ENCODE measurements around the gene TAS2R60. TPM values are rescaled to one million over a fixed set of nuclear protein-coding genes. Genes with fewer than 3 reads are reported as not detected.

The TAS2R60 gene
- total RNA-seq (2021) = not detected in 2 replicates
- long read RNA-seq = 0 reads

GRCh38 chr7:143443153-143443552 lies at the start of gene TAS2R60:
Gene TAS2R60, plus strand, starts transcription at chr7:143443453. Its CDS starts 0 bp downstream, at chr7:143443453.
- H3K23ac ChIP-seq (ENCODE audit: insufficient read length, low read depth, low read length) = no peak within 1 kb of the TSS
- no peak for TF ChIP-seq CTCF (conservative IDR thresholded peaks at IDR 0.05)
- H3K4me2 ChIP-seq (ENCODE audit: insufficient read depth, insufficient read length, low read length) = no peak within 1 kb of the TSS
- H3K9ac ChIP-seq (ENCODE audit: extremely low read depth, insufficient read length, low read length) = no peak within 1 kb of the TSS
- H3K23me2 ChIP-seq (ENCODE audit: insufficient read length, low read depth, low read length, poor library complexity, severe bottlenecking) = no peaks in the 10 kb centered on the region
- no peak within 1 kb of the TSS for H3T11ph ChIP-seq (ENCODE audit: low read length)
- no peak within 1 kb of the TSS for H3K56ac ChIP-seq (ENCODE audit: insufficient read length, low read depth, low read length)
- H3K4me3 Mint-ChIP-seq = no peak within 1 kb of the TSS
- H4K8ac ChIP-seq (replicated peaks; ENCODE audit: insufficient read length, low read depth, low read length) = no peak within 1 kb of the TSS
- no peak within 1 kb of the TSS for H2BK12ac ChIP-seq (ENCODE audit: insufficient read length, low read depth, low read length)
- H3K27ac ChIP-seq (ENCODE audit: insufficient read length, low read depth, low read length) = no peak within 1 kb of the TSS
- no peak within 1 kb of the TSS for H3K14ac ChIP-seq (ENCODE audit: insufficient read depth, low read length)
- no peaks in the 10 kb centered on the region for H4K20me1 ChIP-seq (ENCODE audit: control insufficient read depth, insufficient read depth, insufficient read length)
- H3K4me1 Mint-ChIP-seq = no peaks in the 10 kb centered on the region
- H4K5ac ChIP-seq (ENCODE audit: insufficient read length, low read depth, low read length) = no peak within 1 kb of the TSS
- H3K27me3 Mint-ChIP-seq (ENCODE audit: low read depth) = no peaks in the 10 kb centered on the region; the same call in 1 of the 2 replicates
- no peaks in the 10 kb centered on the region for H3K79me1 ChIP-seq (ENCODE audit: insufficient read depth, low read depth, low read length, poor library complexity, severe bottlenecking)
- WGBS (ENCODE audit: extremely low coverage, insufficient read length, low lambda C conversion rate) = no CpG with 5 or more reads among the region's 4 CpGs
- H2BK20ac ChIP-seq (ENCODE audit: low read depth, low read length, poor library complexity, severe bottlenecking) = no peak within 1 kb of the TSS
- H2BK120ac ChIP-seq (ENCODE audit: low read depth, low read length, poor library complexity, severe bottlenecking) = no peak within 1 kb of the TSS
- H2BK15ac ChIP-seq (ENCODE audit: low read depth, low read length) = no peak within 1 kb of the TSS
- H3K79me2 ChIP-seq (ENCODE audit: insufficient read depth, low read length) = no peaks in the 10 kb centered on the region
- H3K36me3 Mint-ChIP-seq (ENCODE audit: insufficient read depth in 1 of 3, low read depth in 3 of 3) = no peaks in the 10 kb centered on the region; a peak in 1 of 7 replicates
- no peaks in the 10 kb centered on the region for H3K27me3 ChIP-seq (ENCODE audit: insufficient read depth, low read length)
- no peaks in the 10 kb centered on the region for H3K9me3 Mint-ChIP-seq
- no peak within 1 kb of the TSS for H3K18ac ChIP-seq (ENCODE audit: insufficient read length, low read depth, low read length)
- H2BK5ac ChIP-seq (ENCODE audit: insufficient read length, low read length) = no peak within 1 kb of the TSS
- H2AK5ac ChIP-seq (ENCODE audit: insufficient read length, low read length) = no peak within 1 kb of the TSS
- H3K9me3 ChIP-seq (ENCODE audit: control insufficient read depth, low read depth, low read length) = no peaks in the 10 kb centered on the region
- no peak within 1 kb of the TSS for H2AFZ ChIP-seq (ENCODE audit: low read length)
- DNase-seq = no peak
- no peak within 1 kb of the TSS for H3K4ac ChIP-seq (ENCODE audit: low read depth, low read length)
- H4K91ac ChIP-seq (ENCODE audit: insufficient read length, low read depth, low read length) = no peak within 1 kb of the TSS
- H3K27ac Mint-ChIP-seq = no peak within 1 kb of the TSS
- H3K4me1 ChIP-seq (ENCODE audit: insufficient read depth, low read length) = no peaks in the 10 kb centered on the region
